ENCODE data around the gene HDGF. TPM values are rescaled to one million over a fixed set of nuclear protein-coding genes. Genes with fewer than 3 reads are reported as not detected.

HDGF gene
- total RNA-seq, 1 donor from 2014 or later = 270 TPM

DNA sequence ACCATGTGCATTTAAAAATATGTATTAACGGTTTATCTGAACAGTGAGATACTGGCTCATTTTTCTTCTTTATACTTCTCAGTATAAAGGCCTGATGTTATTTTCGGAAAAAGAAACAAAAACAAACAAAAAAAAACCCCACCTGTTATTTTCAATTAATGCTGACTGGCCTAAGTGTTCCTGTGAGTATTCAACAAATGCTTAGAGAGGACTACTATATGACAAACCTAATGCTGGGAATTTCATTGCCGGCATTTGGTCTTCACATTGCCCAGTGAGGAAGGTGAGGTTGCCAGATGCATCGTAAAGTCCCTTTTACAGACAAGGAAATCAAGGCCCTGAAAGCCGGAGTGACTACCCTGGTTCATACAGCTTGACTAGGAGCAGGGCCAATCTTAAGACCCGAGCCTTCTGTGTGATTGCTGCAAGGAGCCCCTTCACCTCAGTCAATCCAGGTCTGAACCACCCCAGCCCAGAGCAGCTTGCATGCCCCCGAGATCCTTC, 11.2 kb downstream of the HDGF start:
- Mint-ChIP-seq H3K4me1 (ENCODE audit: unreplicated experiment) (peaks cover 32% of the 10 kb centered on the region), H3K4me3 (peak overlapping the region; percentile 97), H3K36me3 (peaks cover 10% of the 10 kb centered on the region), H3K9me3 (no peaks in the 10 kb centered on the region), H3K27me3 (no peaks in the 10 kb centered on the region), H3K27ac (peak overlapping the region; percentile 96)
- DNase-seq (ENCODE audit: extremely low spot score, unreplicated experiment) = no peak
- TF ChIP-seq, protein P1, sequence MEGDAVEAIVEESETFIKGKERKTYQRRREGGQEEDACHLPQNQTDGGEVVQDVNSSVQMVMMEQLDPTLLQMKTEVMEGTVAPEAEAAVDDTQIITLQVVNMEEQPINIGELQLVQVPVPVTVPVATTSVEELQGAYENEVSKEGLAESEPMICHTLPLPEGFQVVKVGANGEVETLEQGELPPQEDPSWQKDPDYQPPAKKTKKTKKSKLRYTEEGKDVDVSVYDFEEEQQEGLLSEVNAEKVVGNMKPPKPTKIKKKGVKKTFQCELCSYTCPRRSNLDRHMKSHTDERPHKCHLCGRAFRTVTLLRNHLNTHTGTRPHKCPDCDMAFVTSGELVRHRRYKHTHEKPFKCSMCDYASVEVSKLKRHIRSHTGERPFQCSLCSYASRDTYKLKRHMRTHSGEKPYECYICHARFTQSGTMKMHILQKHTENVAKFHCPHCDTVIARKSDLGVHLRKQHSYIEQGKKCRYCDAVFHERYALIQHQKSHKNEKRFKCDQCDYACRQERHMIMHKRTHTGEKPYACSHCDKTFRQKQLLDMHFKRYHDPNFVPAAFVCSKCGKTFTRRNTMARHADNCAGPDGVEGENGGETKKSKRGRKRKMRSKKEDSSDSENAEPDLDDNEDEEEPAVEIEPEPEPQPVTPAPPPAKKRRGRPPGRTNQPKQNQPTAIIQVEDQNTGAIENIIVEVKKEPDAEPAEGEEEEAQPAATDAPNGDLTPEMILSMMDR (conservative IDR thresholded peaks at IDR 0.05) = no peak

DNA sequence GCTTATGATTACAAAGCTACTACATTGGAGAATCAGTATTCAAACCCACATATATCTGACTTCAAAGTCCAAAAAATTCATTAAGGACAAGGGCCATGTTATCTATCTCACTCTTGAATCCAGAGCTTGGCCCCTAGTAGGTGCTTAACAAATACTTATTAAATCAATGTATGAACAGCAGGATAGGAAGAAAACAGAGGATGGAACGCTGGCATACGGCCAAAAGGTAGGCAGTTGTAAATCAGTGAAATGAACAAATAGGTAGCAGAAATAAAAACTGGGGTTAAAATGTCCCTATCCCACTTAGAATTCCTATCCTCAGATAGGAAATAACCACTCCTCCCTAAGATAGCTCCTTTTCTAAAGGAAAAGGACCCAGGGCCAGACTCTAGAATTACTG, 12.6 kb downstream of the HDGF start:
- DNase-seq (ENCODE audit: extremely low spot score, unreplicated experiment) = no peak
- Mint-ChIP-seq H3K4me1 (ENCODE audit: unreplicated experiment) (peaks cover 30% of the 10 kb centered on the region), H3K27me3 (no peaks in the 10 kb centered on the region), H3K9me3 (no peaks in the 10 kb centered on the region), H3K36me3 (peaks cover 10% of the 10 kb centered on the region), H3K27ac (peak overlapping the region; percentile 15), H3K4me3 (peak overlapping the region; percentile 74)
- TF ChIP-seq, protein P1 (conservative IDR thresholded peaks at IDR 0.05) = no peak

DNA sequence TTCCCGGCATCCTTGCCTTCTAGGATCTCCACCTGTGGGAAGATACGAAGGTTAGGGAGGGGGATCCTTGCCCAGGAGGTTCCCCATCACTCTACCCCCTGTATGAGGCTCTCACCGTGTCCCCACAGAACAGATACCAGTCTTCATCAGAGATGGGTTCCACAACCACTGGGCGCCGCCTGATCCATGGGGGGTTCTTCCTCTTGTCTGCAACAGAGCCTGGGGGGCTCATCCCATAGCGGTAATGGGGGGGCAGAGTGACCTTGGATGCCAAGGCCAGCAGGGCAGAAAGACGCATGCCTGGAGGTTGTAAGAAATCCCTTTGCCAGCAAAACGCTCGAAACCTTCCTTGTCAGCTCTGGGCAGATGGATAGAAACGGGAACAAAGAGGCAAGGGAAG, 13.1 kb downstream of the HDGF start:
- no peaks in the 10 kb centered on the region for H3K9me3 Mint-ChIP-seq
- no peak for DNase-seq (ENCODE audit: extremely low spot score, unreplicated experiment)
- no peaks in the 10 kb centered on the region for H3K27me3 Mint-ChIP-seq
- H3K4me1 Mint-ChIP-seq (ENCODE audit: unreplicated experiment) = peaks cover 30% of the 10 kb centered on the region
- peak overlapping the region; percentile 74 for H3K4me3 Mint-ChIP-seq
- peaks cover 10% of the 10 kb centered on the region for H3K36me3 Mint-ChIP-seq
- H3K27ac Mint-ChIP-seq = peak overlapping the region; percentile 15
- TF ChIP-seq, protein P1 (conservative IDR thresholded peaks at IDR 0.05) = no peak

DNA sequence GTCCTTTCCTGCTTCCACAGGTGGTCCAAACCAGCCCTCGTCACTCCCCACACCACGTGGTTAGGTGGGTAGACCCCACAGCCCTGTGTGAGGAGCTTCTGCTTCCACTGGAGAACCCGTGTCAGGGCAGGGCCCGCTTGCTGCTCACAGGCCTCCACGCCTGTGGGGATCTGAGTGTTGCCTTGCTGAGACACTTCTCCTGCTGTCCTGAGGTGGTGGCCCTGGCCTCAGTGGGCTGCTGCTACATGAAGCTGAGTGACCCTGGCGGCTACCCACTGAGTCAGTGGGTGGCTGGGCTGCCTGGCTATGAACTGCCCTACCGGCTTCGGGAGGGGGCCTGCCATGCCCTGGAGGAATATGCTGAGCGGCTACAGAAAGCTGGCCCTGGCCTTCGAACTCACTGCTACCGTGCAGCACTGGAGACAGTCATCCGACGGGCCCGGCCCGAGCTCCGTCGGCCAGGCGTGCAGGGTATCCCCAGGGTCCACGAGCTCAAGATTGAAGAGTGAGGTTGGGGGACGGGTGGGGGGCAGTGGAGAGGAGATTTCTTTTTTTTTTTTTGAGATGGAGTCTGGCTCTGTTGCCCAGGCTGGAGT, 17.4 kb downstream of the HDGF start:
- Mint-ChIP-seq H3K27ac (no peak overlapping the region), H3K36me3 (peaks cover 7% of the 10 kb centered on the region), H3K4me3 (no peak overlapping the region), H3K27me3 (no peaks in the 10 kb centered on the region), H3K9me3 (no peaks in the 10 kb centered on the region), H3K4me1 (ENCODE audit: unreplicated experiment) (peaks cover 15% of the 10 kb centered on the region)
- DNase-seq (ENCODE audit: extremely low spot score, unreplicated experiment) = no peak
- TF ChIP-seq, protein P1 (conservative IDR thresholded peaks at IDR 0.05) = no peak

DNA sequence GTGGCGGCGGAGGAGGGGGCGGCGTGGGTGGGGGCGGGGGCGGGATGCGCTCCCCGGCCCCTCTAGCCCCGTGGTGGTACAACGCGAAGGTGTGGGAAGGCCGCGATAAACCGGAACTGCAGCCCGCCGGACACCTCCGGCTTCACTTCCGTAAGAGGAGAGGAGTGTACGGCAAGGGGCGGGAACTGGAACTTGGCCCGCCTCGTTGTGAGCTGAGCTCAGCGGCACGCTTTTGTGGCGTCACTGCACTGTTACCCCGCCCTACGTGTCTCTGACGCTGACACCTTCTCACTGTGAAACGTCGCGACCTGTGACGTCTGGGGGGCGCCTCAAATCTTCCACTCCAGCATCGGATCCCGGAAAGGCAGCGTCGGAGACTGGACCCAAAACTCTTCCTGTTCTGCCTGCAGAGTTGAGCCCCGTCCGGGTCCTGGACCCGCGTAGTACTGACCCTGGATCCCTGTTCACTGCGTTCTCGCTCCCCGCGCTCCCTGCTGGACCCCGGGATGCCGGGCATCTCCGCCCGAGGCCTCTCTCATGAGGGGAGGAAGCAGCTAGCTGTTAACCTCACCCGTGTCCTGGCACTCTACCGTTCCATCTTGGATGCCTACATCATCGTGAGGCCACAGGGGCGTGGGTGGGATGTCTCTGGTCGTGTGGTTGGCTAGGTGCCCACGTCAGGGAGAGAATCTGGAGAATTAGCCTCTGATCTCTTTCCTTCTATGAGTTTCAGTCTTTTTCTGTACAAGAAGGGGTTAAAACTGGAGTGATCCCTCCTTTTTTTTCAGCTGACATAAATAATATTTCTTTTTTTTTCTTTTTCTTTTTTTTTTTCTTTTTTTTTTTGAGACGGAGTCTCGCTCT, 22.6 kb downstream of the HDGF start, which contains the start of gene ISG20L2:
Gene ISG20L2 (minus strand): TSS at position 168 of the 864 bp plus-strand sequence. CDS start 1,114 bp downstream, outside the sequence.
- no peaks in the 10 kb centered on the region for H3K27me3 Mint-ChIP-seq
- H3K4me1 Mint-ChIP-seq (ENCODE audit: unreplicated experiment) = peaks cover 22% of the 10 kb centered on the region
- DNase-seq (ENCODE audit: extremely low spot score, unreplicated experiment) = peak; percentile 89
- TF ChIP-seq, protein P1 (conservative IDR thresholded peaks at IDR 0.05) = no peak
- no peak within 1 kb of the TSS for H3K4me3 Mint-ChIP-seq
- peaks cover 6% of the 10 kb centered on the region for H3K36me3 Mint-ChIP-seq
- H3K27ac Mint-ChIP-seq = peak within 1 kb of the TSS; percentile 98
- H3K9me3 Mint-ChIP-seq = no peaks in the 10 kb centered on the region
